H1 (cell line): ENCODE data around the gene ALOX5. TPM values are rescaled to one million over a fixed set of nuclear protein-coding genes. Genes with fewer than 3 reads are reported as not detected.

Source experiments
- ATF3 ChIP-seq: IDR thresholded peaks from 2 replicates; pipeline ENCODE4 v1.6.1; 2011; ENCODE audit warnings: low read depth, mild to moderate bottlenecking, low read length; ENCODE audit not compliant: insufficient read depth
- CHD7 ChIP-seq: fragments of 300-600 bp; sonication (generic); IDR thresholded peaks from 2 replicates; pipeline ENCODE4 v1.7.1; 2012; ENCODE audit warnings: low read length, moderate library complexity, mild to moderate bottlenecking, inconsistent platforms; ENCODE audit not compliant: insufficient replicate concordance
- FOSL1 ChIP-seq: IDR thresholded peaks from 2 replicates; pipeline ENCODE4 v1.6.1; 2011; ENCODE audit warnings: mild to moderate bottlenecking, low read depth, low read length, moderate library complexity; ENCODE audit not compliant: insufficient read depth
- GABPA ChIP-seq: IDR thresholded peaks from 2 replicates; pipeline ENCODE4 v1.6.1; 2011; ENCODE audit warnings: mild to moderate bottlenecking, low read length, moderate library complexity, borderline replicate concordance; ENCODE audit not compliant: insufficient read depth
- polyA plus RNA-seq, 7 experiments: library from polyadenylated mRNA; depleted of rRNA in 3 of 7; stranded (reverse) in 5 of 7; unstranded in 2 of 7; fragments of >200 nt in 5 of 7; fragments of 200-250 nt in 2 of 7; gene quantifications; 1 replicate in 5 of 7; 2 replicates in 1 of 7; 4 replicates in 1 of 7; pipeline versions ENCODE4 v1.2.1 to v1.2.3, GENCODE V29; 2011 to 2013; ENCODE audit warnings: missing spikeins in 2 of 7, mixed read lengths in 2 of 7
- total RNA-seq: library from RNA; stranded (reverse); fragmentation: NEBNext Ultra II Directional; extraction: Animal tissue kit (Norgen Biotek cat#: 25700); gene quantifications from 2 replicates; pipeline ENCODE4 v1.2.1, GENCODE V29; 2021
- TF ChIP-seq, protein P1 (sequence below): IDR thresholded peaks from 2 replicates; pipeline ENCODE4 v1.6.1; 2012; ENCODE audit warnings: inconsistent platforms

The ALOX5 gene
- total and polyA plus RNA-seq, 2 of the 8 experiments (the other 6 are each of a cell fraction or from before 2014, with no cell fraction given): 1.6 to 3.8 TPM

GRCh38 chr10:45441239-45442190 lies 67.5 kb downstream of the ALOX5 start (continued):
- TF ChIP-seq, protein P1, sequence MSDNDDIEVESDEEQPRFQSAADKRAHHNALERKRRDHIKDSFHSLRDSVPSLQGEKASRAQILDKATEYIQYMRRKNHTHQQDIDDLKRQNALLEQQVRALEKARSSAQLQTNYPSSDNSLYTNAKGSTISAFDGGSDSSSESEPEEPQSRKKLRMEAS: no peak
- TF ChIP-seq FOSL1: no peak
- no peak for TF ChIP-seq GABPA
- TF ChIP-seq CHD7: no peak
- TF ChIP-seq ATF3: no peak
